ENCODE measurements around the gene SLC39A2. TPM values are rescaled to one million over a fixed set of nuclear protein-coding genes. Genes with fewer than 3 reads are reported as not detected.
A peak's percentile ranks its signal among the peaks of the same experiment; 100 is the strongest.
"Not testable (repeated sequence)": the region's sequence is repeated elsewhere in the genome, so short reads cannot be mapped to it uniquely, and the experiment has no call there.

Gene SLC39A2
- total and polyA plus RNA-seq, 2 experiments from 2014 or later = not detected

- TF ChIP-seq NANOG (IDR thresholded peaks at IDR 0.05; ENCODE audit: borderline replicate concordance) = no peak
Measured at GRCh38 chr14:21003788-21004346, 4.8 kb downstream of the SLC39A2 start (continued).

- not testable (repeated sequence) for H3K9me3 Mint-ChIP-seq; DNase-seq (ENCODE audit: low spot score); H3K4me1 Mint-ChIP-seq; H3K4me1 ChIP-seq (ENCODE audit: insufficient read depth); H3K4me2 ChIP-seq; H3K4me3 ChIP-seq; H3K27me3 ChIP-seq (ENCODE audit: insufficient read depth); H3K9me2 ChIP-seq (ENCODE audit: insufficient read depth); H3K4me3 Mint-ChIP-seq; ATAC-seq; H3K27ac Mint-ChIP-seq; H3K79me2 ChIP-seq (replicated peaks; ENCODE audit: insufficient read depth); H3K27me3 Mint-ChIP-seq (ENCODE audit: insufficient read depth, low read depth, poor library complexity); H3K36me3 ChIP-seq (ENCODE audit: insufficient read depth); H2AFZ ChIP-seq; H4K20me1 ChIP-seq (replicated peaks; ENCODE audit: insufficient read depth); H3F3A ChIP-seq (replicated peaks; ENCODE audit: low read depth); H3K36me3 Mint-ChIP-seq (ENCODE audit: low read depth)
- H3K27ac ChIP-seq (ENCODE audit: low read depth) = 0 out of 2 replicates have a peak overlapping the region, but pooled peaks have one; percentile 15
Measured at GRCh38 chr14:21009721-21010120, 10.6 kb downstream of the SLC39A2 start.

- Histone ChIP-seq H3K4me1 (ENCODE audit: insufficient read depth) (0 out of 2 replicates have a peak, but pooled peaks cover 7% of the 10 kb centered on the region), H3K9me2 (ENCODE audit: insufficient read depth) (no peaks in the 10 kb centered on the region), H3K27ac (ENCODE audit: low read depth) (no peak overlapping the region), H2AFZ (no peak overlapping the region), H4K20me1 (replicated peaks; ENCODE audit: insufficient read depth) (no peaks in the 10 kb centered on the region), H3F3A (replicated peaks; ENCODE audit: low read depth) (no peaks in the 10 kb centered on the region), H3K79me2 (replicated peaks; ENCODE audit: insufficient read depth) (no peaks in the 10 kb centered on the region), H3K4me3 (no peak overlapping the region), H3K4me2 (no peak overlapping the region), H3K27me3 (ENCODE audit: insufficient read depth) (no peaks in the 10 kb centered on the region), H3K36me3 (ENCODE audit: insufficient read depth) (no peaks in the 10 kb centered on the region)
- Mint-ChIP-seq H3K27me3 (ENCODE audit: insufficient read depth, low read depth, poor library complexity) (peaks cover 3% of the 10 kb centered on the region), H3K27ac (no peak overlapping the region), H3K4me1 (peaks cover 15% of the 10 kb centered on the region), H3K4me3 (no peak overlapping the region), H3K36me3 (ENCODE audit: low read depth) (no peaks in the 10 kb centered on the region), H3K9me3 (no peaks in the 10 kb centered on the region)
- no peak for ATAC-seq
- no peak for DNase-seq (ENCODE audit: low spot score)
- TF ChIP-seq CREB1 (CRISPR knock-in tag; IDR thresholded peaks at IDR 0.05; ENCODE audit: low read depth) = no peak
- TF ChIP-seq ZNF331 (CRISPR knock-in tag; IDR thresholded peaks at IDR 0.05; ENCODE audit: low read depth) = no peak
- TF ChIP-seq EZH2phosphoT487 (IDR thresholded peaks at IDR 0.05; ENCODE audit: unreplicated experiment) = no peak
- TF ChIP-seq, protein P1, sequence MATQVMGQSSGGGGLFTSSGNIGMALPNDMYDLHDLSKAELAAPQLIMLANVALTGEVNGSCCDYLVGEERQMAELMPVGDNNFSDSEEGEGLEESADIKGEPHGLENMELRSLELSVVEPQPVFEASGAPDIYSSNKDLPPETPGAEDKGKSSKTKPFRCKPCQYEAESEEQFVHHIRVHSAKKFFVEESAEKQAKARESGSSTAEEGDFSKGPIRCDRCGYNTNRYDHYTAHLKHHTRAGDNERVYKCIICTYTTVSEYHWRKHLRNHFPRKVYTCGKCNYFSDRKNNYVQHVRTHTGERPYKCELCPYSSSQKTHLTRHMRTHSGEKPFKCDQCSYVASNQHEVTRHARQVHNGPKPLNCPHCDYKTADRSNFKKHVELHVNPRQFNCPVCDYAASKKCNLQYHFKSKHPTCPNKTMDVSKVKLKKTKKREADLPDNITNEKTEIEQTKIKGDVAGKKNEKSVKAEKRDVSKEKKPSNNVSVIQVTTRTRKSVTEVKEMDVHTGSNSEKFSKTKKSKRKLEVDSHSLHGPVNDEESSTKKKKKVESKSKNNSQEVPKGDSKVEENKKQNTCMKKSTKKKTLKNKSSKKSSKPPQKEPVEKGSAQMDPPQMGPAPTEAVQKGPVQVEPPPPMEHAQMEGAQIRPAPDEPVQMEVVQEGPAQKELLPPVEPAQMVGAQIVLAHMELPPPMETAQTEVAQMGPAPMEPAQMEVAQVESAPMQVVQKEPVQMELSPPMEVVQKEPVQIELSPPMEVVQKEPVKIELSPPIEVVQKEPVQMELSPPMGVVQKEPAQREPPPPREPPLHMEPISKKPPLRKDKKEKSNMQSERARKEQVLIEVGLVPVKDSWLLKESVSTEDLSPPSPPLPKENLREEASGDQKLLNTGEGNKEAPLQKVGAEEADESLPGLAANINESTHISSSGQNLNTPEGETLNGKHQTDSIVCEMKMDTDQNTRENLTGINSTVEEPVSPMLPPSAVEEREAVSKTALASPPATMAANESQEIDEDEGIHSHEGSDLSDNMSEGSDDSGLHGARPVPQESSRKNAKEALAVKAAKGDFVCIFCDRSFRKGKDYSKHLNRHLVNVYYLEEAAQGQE (IDR thresholded peaks at IDR 0.05; ENCODE audit: unreplicated experiment) = no peak
- TF ChIP-seq, protein P2, sequence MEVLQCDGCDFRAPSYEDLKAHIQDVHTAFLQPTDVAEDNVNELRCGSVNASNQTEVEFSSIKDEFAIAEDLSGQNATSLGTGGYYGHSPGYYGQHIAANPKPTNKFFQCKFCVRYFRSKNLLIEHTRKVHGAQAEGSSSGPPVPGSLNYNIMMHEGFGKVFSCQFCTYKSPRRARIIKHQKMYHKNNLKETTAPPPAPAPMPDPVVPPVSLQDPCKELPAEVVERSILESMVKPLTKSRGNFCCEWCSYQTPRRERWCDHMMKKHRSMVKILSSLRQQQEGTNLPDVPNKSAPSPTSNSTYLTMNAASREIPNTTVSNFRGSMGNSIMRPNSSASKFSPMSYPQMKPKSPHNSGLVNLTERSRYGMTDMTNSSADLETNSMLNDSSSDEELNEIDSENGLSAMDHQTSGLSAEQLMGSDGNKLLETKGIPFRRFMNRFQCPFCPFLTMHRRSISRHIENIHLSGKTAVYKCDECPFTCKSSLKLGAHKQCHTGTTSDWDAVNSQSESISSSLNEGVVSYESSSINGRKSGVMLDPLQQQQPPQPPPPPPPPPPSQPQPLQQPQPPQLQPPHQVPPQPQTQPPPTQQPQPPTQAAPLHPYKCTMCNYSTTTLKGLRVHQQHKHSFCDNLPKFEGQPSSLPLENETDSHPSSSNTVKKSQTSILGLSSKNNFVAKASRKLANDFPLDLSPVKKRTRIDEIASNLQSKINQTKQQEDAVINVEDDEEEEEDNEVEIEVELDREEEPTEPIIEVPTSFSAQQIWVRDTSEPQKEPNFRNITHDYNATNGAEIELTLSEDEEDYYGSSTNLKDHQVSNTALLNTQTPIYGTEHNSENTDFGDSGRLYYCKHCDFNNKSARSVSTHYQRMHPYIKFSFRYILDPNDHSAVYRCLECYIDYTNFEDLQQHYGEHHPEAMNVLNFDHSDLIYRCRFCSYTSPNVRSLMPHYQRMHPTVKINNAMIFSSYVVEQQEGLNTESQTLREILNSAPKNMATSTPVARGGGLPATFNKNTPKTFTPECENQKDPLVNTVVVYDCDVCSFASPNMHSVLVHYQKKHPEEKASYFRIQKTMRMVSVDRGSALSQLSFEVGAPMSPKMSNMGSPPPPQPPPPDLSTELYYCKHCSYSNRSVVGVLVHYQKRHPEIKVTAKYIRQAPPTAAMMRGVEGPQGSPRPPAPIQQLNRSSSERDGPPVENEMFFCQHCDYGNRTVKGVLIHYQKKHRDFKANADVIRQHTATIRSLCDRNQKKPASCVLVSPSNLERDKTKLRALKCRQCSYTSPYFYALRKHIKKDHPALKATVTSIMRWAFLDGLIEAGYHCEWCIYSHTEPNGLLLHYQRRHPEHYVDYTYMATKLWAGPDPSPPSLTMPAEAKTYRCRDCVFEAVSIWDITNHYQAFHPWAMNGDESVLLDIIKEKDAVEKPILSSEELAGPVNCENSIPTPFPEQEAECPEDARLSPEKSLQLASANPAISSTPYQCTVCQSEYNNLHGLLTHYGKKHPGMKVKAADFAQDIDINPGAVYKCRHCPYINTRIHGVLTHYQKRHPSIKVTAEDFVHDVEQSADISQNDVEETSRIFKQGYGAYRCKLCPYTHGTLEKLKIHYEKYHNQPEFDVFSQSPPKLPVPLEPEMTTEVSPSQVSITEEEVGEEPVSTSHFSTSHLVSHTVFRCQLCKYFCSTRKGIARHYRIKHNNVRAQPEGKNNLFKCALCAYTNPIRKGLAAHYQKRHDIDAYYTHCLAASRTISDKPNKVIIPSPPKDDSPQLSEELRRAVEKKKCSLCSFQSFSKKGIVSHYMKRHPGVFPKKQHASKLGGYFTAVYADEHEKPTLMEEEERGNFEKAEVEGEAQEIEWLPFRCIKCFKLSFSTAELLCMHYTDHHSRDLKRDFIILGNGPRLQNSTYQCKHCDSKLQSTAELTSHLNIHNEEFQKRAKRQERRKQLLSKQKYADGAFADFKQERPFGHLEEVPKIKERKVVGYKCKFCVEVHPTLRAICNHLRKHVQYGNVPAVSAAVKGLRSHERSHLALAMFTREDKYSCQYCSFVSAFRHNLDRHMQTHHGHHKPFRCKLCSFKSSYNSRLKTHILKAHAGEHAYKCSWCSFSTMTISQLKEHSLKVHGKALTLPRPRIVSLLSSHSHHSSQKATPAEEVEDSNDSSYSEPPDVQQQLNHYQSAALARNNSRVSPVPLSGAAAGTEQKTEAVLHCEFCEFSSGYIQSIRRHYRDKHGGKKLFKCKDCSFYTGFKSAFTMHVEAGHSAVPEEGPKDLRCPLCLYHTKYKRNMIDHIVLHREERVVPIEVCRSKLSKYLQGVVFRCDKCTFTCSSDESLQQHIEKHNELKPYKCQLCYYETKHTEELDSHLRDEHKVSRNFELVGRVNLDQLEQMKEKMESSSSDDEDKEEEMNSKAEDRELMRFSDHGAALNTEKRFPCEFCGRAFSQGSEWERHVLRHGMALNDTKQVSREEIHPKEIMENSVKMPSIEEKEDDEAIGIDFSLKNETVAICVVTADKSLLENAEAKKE (CRISPR knock-in tag; IDR thresholded peaks at IDR 0.05) = no peak
- no peak for TF ChIP-seq ETS1 (IDR thresholded peaks at IDR 0.05)
Measured at GRCh38 chr14:21011136-21011535, 12.0 kb downstream of the SLC39A2 start.
